ENCODE measurements around the gene DVL3. TPM values are rescaled to one million over a fixed set of nuclear protein-coding genes. Genes with fewer than 3 reads are reported as not detected.

DVL3 gene
- total RNA-seq, 1 experiment from 2014 or later = 73.4 TPM

GRCh38 chr3:184218814-184219213, 63.6 kb downstream of the DVL3 start:
- BruUV-seq (replicated peaks) = no TSS peak
- H3K9me3 Mint-ChIP-seq (ENCODE audit: unreplicated experiment) = no peaks in the 10 kb centered on the region
- TF ChIP-seq, protein P1, sequence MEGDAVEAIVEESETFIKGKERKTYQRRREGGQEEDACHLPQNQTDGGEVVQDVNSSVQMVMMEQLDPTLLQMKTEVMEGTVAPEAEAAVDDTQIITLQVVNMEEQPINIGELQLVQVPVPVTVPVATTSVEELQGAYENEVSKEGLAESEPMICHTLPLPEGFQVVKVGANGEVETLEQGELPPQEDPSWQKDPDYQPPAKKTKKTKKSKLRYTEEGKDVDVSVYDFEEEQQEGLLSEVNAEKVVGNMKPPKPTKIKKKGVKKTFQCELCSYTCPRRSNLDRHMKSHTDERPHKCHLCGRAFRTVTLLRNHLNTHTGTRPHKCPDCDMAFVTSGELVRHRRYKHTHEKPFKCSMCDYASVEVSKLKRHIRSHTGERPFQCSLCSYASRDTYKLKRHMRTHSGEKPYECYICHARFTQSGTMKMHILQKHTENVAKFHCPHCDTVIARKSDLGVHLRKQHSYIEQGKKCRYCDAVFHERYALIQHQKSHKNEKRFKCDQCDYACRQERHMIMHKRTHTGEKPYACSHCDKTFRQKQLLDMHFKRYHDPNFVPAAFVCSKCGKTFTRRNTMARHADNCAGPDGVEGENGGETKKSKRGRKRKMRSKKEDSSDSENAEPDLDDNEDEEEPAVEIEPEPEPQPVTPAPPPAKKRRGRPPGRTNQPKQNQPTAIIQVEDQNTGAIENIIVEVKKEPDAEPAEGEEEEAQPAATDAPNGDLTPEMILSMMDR (IDR thresholded peaks at IDR 0.05; ENCODE audit: unreplicated experiment) = no peak
- H3K36me3 Mint-ChIP-seq (ENCODE audit: insufficient read depth, unreplicated experiment) = no peaks in the 10 kb centered on the region
- no peak overlapping the region for H3K4me3 Mint-ChIP-seq (ENCODE audit: unreplicated experiment)
- ChIA-PET CTCF (interaction anchor here (0.6 kb wide), 1 partner anchor 8 kb away, joined by 6 read pairs; no protein-coding TSS in a partner anchor), POLR2A (no interaction called here)
- H3K27ac Mint-ChIP-seq (ENCODE audit: low read depth, unreplicated experiment) = no peak overlapping the region
- no peaks in the 10 kb centered on the region for H3K4me1 Mint-ChIP-seq (ENCODE audit: insufficient read depth, unreplicated experiment)
- DNase-seq (ENCODE audit: unreplicated experiment) = no peak
- intact Hi-C loops (cut with micrococcal nuclease) = no loop called here
- no peaks in the 10 kb centered on the region for H3K27me3 Mint-ChIP-seq (ENCODE audit: insufficient read depth, unreplicated experiment)

DNA sequence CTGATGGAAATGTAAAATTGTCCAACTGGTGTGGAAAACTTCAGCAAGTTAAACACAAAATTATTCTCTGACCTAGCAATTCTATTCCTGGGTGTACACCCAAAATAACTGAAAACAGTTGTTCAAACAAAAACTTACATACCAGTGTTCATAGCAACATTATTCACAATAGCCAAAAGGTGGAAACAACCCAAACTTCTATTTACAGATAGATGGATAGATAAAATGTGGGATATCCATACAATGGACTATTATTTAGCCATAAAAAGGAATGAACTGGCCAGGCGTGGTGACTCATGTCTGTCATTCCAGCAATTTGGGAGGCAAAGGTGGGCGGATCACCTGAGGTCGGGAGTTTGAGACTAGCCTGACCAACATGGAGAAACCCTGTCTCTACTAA, 67.3 kb downstream of the DVL3 start:
- BruUV-seq (replicated peaks) = no TSS peak
- Mint-ChIP-seq H3K27ac (ENCODE audit: low read depth, unreplicated experiment) (no peak overlapping the region), H3K4me3 (ENCODE audit: unreplicated experiment) (no peak overlapping the region), H3K4me1 (ENCODE audit: insufficient read depth, unreplicated experiment) (no peaks in the 10 kb centered on the region), H3K27me3 (ENCODE audit: insufficient read depth, unreplicated experiment) (peaks cover 28% of the 10 kb centered on the region), H3K9me3 (ENCODE audit: unreplicated experiment) (no peaks in the 10 kb centered on the region), H3K36me3 (ENCODE audit: insufficient read depth, unreplicated experiment) (no peaks in the 10 kb centered on the region)
- POLR2A ChIA-PET = interaction anchor here (0.6 kb wide), 1 partner anchor 156 kb away, joined by 3 read pairs; no protein-coding TSS in a partner anchor
- no peak for DNase-seq (ENCODE audit: unreplicated experiment)
- TF ChIP-seq, protein P1 (IDR thresholded peaks at IDR 0.05; ENCODE audit: unreplicated experiment) = no peak
- intact Hi-C loops (cut with micrococcal nuclease) = no loop called here
- CTCF ChIA-PET = interaction anchor here (0.9 kb wide), 1 partner anchor 12 kb away, joined by 4 read pairs; no protein-coding TSS in a partner anchor

Other genes with a start within 250 kb of the DVL3 start
- 16.5 and 17.9 TPM in 2 replicates for gene ABCC5, start 137.5 kb upstream of the DVL3 start, total RNA-seq (2022)
- gene HTR3D, start 123.6 kb upstream of the DVL3 start, total RNA-seq (2022) = not detected in 2 replicates
- not detected in 2 replicates for gene HTR3C, start 102.3 kb upstream of the DVL3 start, total RNA-seq (2022)
- gene HTR3E, start 58.3 kb upstream of the DVL3 start, total RNA-seq (2022) = not detected in 2 replicates
- 33.8 and 36.1 TPM in 2 replicates for gene EIF2B5, start 20.0 kb upstream of the DVL3 start, total RNA-seq (2022)
- gene AP2M1, start 19.5 kb downstream of the DVL3 start, total RNA-seq (2022) = 280 and 301 TPM in 2 replicates
- gene ABCF3, start 30.8 kb downstream of the DVL3 start, total RNA-seq (2022) = 62.7 and 73.9 TPM in 2 replicates
- not detected in 2 replicates for gene VWA5B2, start 74.2 kb downstream of the DVL3 start, total RNA-seq (2022)
- gene ALG3, start 93.6 kb downstream of the DVL3 start, total RNA-seq (2022) = 60.4 and 77.8 TPM in 2 replicates
- 4.9 and 10.1 TPM in 2 replicates for gene EEF1AKMT4, start 94.3 kb downstream of the DVL3 start, total RNA-seq (2022)
- gene CAMK2N2, start 106.2 kb downstream of the DVL3 start, total RNA-seq (2022) = 6.1 TPM in 2 replicates
- gene ECE2, start 120.6 kb downstream of the DVL3 start, total RNA-seq (2022) = not detected in 2 replicates
- 275 and 284 TPM in 2 replicates for gene PSMD2, start 143.9 kb downstream of the DVL3 start, total RNA-seq (2022)
- gene EIF4G1, start 159.2 kb downstream of the DVL3 start, total RNA-seq (2022) = 522 and 536 TPM in 2 replicates
- gene FAM131A, start 182.2 kb downstream of the DVL3 start, total RNA-seq (2022) = 11.1 and 12.9 TPM in 2 replicates
- 4.5 and 5.5 TPM in 2 replicates for gene CLCN2, start 206.2 kb downstream of the DVL3 start, total RNA-seq (2022)
- 81.5 and 91.5 TPM in 2 replicates for gene POLR2H, start 206.3 kb downstream of the DVL3 start, total RNA-seq (2022)
- not detected in 2 replicates for gene THPO, start 222.8 kb downstream of the DVL3 start, total RNA-seq (2022)
- not detected in 2 replicates for gene CHRD, start 224.7 kb downstream of the DVL3 start, total RNA-seq (2022)

All from MCF 10A (cell line).